ENCODE results near the gene MAMDC4.
"Not testable (repeated sequence)": the region's sequence is repeated elsewhere in the genome, so short reads cannot be mapped to it uniquely, and the experiment has no call there.

Gene MAMDC4

DNA sequence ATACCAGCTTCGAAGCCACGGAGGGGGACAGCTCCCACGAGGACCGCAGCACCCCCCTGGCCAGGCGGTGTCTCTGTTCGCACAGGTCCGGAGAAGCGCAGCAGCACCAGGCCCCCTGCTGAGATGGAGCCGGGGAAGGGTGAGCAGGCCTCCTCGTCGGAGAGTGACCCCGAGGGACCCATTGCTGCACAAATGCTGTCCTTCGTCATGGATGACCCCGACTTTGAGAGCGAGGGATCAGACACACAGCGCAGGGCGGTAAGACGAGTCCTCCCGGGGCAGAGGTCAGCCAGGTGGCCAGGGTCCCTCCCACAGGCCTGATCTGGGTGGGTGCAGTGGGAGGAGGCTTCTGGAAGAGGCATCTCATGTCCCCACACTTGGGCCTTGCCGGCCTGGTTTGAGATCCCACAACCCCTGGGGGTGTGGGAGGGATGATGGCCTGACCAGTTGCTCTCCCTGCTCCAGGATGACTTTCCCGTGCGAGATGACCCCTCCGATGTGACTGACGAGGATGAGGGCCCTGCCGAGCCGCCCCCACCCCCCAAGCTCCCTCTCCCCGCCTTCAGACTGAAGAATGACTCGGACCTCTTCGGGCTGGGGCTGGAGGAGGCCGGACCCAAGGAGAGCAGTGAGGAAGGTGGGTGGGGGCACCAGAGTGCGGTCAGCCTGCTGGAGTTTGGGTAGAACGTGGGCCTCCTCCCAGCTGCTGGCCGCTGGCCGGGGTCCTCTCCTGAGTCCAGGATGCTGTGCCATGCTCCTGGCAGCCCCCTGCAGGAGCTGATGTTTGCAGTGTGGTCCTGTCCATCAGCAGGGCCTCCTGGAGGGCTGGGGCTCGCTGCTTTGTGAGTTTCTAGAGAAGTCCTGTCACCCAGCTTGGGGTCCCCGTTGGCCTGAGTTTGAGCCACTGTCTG is 12.7 kb upstream of the MAMDC4 start:
- no peak for DNase-seq

- no peak for DNase-seq
These were observed 11.8 kb upstream of the MAMDC4 start for GRCh38 chr9:136840140-136840876.

GRCh38 chr9:136840877-136841645 is 11.1 kb upstream of the MAMDC4 start:
- no peak for DNase-seq

DNA sequence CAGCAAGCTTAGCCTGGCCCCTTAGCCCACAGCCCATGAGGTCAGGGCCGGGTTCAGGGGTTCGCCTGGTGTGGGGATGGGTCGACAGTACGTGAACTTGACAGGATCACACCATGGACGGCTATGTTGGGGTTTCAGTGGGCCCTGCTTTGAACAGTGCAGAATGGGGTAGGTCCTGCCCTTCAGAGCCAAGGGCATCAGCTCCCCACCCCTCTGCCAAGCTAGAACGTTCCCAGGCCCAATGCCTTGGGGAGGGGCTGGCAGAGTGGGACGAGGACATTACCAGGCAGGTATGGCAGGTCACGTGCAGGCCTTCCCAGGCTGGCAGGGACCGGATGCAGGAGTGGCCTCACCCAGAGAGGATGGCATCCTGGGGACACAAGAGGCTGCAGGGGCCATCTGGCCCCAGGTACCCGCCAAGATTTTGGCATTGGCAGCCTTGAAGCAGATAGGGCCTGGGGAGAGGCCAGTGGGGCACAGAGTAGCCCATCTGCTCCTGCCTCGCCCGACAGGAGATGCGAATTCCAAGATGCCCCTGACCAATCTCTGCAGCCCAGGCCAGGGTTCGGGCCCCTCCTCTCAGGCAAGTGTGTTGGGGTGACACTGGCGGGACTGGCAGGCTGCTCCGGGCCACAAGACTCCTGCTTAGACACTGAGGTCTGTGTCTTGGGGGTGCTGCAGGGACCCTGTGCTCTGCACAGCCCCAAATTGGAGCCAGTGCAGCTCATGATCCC is 10.3 kb upstream of the MAMDC4 start:
- DNase-seq = not testable (repeated sequence)

GRCh38 chr9:136842380-136842948 is 9.7 kb upstream of the MAMDC4 start, which contains the start of gene AJM1:
TSS of gene AJM1 (plus strand) at chr9:136842478. CDS start at chr9:136844415, 1,937 bp downstream.
- DNase-seq = peak; percentile 75 to 80

GRCh38 chr9:136843159-136843800 is 8.9 kb upstream of the MAMDC4 start:
- DNase-seq = not testable (repeated sequence)

- peak; percentile 64 to 67 for DNase-seq
These were observed 8.1 kb upstream of the MAMDC4 start for GRCh38 chr9:136843801-136844740.

DNA sequence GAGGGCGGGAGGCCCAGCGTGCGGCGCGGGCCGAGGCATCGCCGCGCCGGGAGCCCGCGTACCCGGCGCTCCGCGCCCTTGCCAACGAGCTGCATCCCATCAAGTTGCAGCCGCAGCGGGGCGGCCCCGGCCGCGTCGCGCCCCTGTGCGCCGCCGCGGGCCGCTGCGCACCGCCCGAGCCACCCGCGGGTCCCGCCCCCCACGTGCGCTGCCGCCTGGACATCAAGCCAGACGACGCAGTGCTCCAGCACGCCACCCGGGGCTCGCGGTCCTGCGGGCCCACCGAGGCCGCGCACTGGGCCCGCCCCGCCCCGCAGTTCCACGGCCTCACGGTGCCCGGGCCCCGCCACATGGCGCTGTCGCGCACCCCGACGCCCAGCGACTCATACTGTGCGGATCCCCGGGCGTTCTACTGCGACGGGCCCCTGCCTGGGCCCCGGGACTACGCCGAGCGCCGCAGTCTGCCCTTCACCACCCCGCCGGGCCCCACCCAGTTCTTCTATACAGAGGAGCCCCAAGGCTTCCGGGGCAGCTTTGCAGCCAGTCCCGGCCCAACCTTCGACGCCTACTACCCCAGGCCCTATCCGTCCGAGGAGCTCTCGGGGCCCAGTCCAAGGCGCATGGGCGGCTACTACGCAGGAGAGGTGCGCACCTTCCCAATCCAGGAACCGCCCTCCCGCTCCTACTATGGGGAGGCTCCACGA is 7.2 kb upstream of the MAMDC4 start:
- no peak for DNase-seq

GRCh38 chr9:136845465-136846260 is 6.5 kb upstream of the MAMDC4 start:
- no peak for DNase-seq

GRCh38 chr9:136846376-136847087 is 5.6 kb upstream of the MAMDC4 start:
- no peak for DNase-seq

DNA sequence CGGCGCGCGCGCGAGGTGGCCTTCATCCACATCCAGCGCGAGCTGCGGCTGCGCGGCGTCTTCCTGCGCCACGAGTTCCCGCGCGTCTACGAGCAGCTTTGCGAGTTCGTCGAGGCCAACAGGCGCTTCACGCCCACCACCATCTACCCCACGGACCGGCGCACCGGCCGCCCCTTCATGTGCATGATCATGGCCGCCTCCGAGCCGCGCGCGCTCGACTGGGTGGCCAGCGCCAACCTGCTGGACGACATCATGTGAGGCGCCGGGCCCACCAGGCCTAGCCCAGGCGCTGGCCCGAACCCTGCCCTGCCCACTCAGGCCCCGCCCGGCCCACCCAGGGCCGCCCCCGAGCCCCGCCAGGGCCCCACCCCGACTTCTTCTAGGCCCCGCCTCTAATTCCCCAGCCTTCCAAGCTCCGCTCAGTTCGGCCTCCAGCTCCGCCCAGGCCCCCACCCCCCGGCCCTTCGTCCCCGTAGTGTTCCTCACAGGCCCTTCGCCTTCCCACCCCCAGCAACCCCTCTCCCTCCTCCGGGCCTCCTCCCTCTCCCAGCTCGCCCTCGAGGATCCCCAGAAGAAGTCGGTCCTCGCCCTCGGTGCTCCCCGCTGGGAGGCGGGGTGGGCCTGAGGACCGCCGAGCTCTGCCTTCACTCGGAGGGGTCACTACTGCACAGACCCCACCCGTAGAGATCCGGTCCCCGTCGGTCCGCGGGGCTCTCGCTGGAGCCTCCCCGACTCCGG is 4.9 kb upstream of the MAMDC4 start:
- no peak for DNase-seq

- DNase-seq = peak; percentile 79 to 80
These were observed 4.2 kb upstream of the MAMDC4 start for GRCh38 chr9:136847826-136848392.

GRCh38 chr9:136848393-136849037 is 3.6 kb upstream of the MAMDC4 start:
- DNase-seq = peak in 1 of 2 donors; percentile 36

- peak; percentile 92 to 93 for DNase-seq
These were observed 2.8 kb upstream of the MAMDC4 start, which contains the start of gene PHPT1 for GRCh38 chr9:136849038-136849959. TSS of gene PHPT1 (plus strand) at chr9:136849409. CDS start at chr9:136849431, 22 bp downstream.

Data from stimulated activated CD4-positive, alpha-beta T cell treated with anti-CD3 and anti-CD28 coated beads, Interleukin-2, amount 100 ng/mL, for 48 hours (primary cell).